Tibial nerve (tissue), 4 donors: ENCODE data around the gene OSBPL10. TPM values are rescaled to one million over a fixed set of nuclear protein-coding genes. Genes with fewer than 3 reads are reported as not detected.

Source experiments
- DNase-seq, 2 donors: peaks; one replicate each; pipeline ENCODE4 v3.0.0-alpha.2; 2019; ENCODE audit warnings: low spot score in 2 of 2
- H3K27ac ChIP-seq, 4 donors: fragments of 200-600 bp; sonication (generic) in 3 of 4; one replicate each; pipeline ENCODE4 v1.5.1; 2017 to 2019; ENCODE audit warnings: mild to moderate bottlenecking in 1 of 4
- H3K27me3 ChIP-seq, 2 donors: fragments of 200-600 bp; sonication (generic) in 1 of 2; one replicate each; pipeline versions ENCODE4 v1.5.1 to v1.6.0; 2017 to 2019
- H3K36me3 ChIP-seq, 3 donors: fragments of 200-600 bp; sonication (generic); one replicate each; pipeline ENCODE4 v1.5.1; 2018 to 2019
- H3K4me1 ChIP-seq, 4 donors: fragments of 200-600 bp; sonication (generic) in 3 of 4; one replicate each; pipeline ENCODE4 v1.5.1; 2017 to 2019
- H3K4me3 ChIP-seq, 4 donors: fragments of 200-600 bp; sonication (generic) in 3 of 4; one replicate each; pipeline ENCODE4 v1.5.1; 2017 to 2019; ENCODE audit warnings: mild to moderate bottlenecking in 1 of 4, moderate library complexity in 1 of 4
- H3K9me3 ChIP-seq, 4 donors: fragments of 200-600 bp; sonication (generic) in 3 of 4; one replicate each; pipeline ENCODE4 v1.5.1; 2017 to 2019
- CTCF ChIP-seq, 5 experiments: fragments of 200-600 bp in 3 of 5; fragments of 450-650 bp in 2 of 5; sonication (generic) in 3 of 5; IDR thresholded peaks; one replicate each; pipeline ENCODE4 v1.5.1; 2016 to 2019; ENCODE audit warnings: antibody characterized with exemption in 5 of 5, mild to moderate bottlenecking in 3 of 5, moderate library complexity in 2 of 5
- EP300 ChIP-seq, 2 donors: sonication (generic); formaldehyde crosslinking; IDR thresholded peaks; one replicate each; pipeline ENCODE4 v1.6.1; 2017; ENCODE audit warnings: antibody characterized with exemption in 2 of 2, mild to moderate bottlenecking in 1 of 2
- POLR2A ChIP-seq, 2 donors: fragments of 450-650 bp; IDR thresholded peaks; one replicate each; pipeline ENCODE4 v1.6.1; 2017; ENCODE audit warnings: antibody characterized with exemption in 2 of 2, mild to moderate bottlenecking in 2 of 2, moderate library complexity in 2 of 2
- WGBS, 2 donors: methylation state at CpG; one replicate each; pipeline ENCODE4 v1.1.5; 2018; 5-methylcytosine and 5-hydroxymethylcytosine counted together
- total RNA-seq, 4 donors: library from RNA; depleted of rRNA; stranded (reverse); fragments of >200 nt; gene quantifications; one replicate each; pipeline ENCODE4 v1.1.0, GENCODE V29; 2016

The OSBPL10 gene
- total RNA-seq, 4 donors from 2014 or later: 45.0 to 79.2 (median 60.4) TPM

- TF ChIP-seq CTCF (IDR thresholded peaks at IDR 0.05) (no peak), POLR2A (IDR thresholded peaks at IDR 0.05) (no peak), EP300 (IDR thresholded peaks at IDR 0.05) (no peak)
Measured at GRCh38 chr3:31653464-31653863, 327.6 kb downstream of the OSBPL10 start.

GRCh38 chr3:31652296-31652695, 328.8 kb downstream of the OSBPL10 start:
- no peak overlapping the region for H3K4me3 ChIP-seq
- H3K27me3 ChIP-seq: no peaks in the 10 kb centered on the region
- peaks cover 0 to 43% (median 0%) of the 10 kb centered on the region in 3 donors for H3K36me3 ChIP-seq
- DNase-seq: no peak
- TF ChIP-seq CTCF (IDR thresholded peaks at IDR 0.05) (no peak), POLR2A (IDR thresholded peaks at IDR 0.05) (no peak), EP300 (IDR thresholded peaks at IDR 0.05) (no peak)
- H3K4me1 ChIP-seq: no peaks in the 10 kb centered on the region
- H3K9me3 ChIP-seq: peaks cover 0 to 90% (median 29%) of the 10 kb centered on the region in 4 donors
- no peak overlapping the region for H3K27ac ChIP-seq

More at GRCh38 chr3:31653464-31653863, 327.6 kb downstream of the OSBPL10 start:
- Histone ChIP-seq H3K4me1 (no peaks in the 10 kb centered on the region), H3K9me3 (peaks cover 0 to 94% (median 30%) of the 10 kb centered on the region in 4 donors), H3K4me3 (no peak overlapping the region), H3K27ac (no peak overlapping the region), H3K27me3 (no peaks in the 10 kb centered on the region), H3K36me3 (peaks cover 0 to 32% (median 0%) of the 10 kb centered on the region in 3 donors)
- WGBS, 2 donors: 87 to 94% methylated on average over 1 of the region's 1 CpG
- no peak for DNase-seq

- H3K4me1 ChIP-seq: no peaks in the 10 kb centered on the region
- 93 to 98% methylated on average over 3 to 4 of the region's 4 CpGs for WGBS, 2 donors
- TF ChIP-seq POLR2A (IDR thresholded peaks at IDR 0.05): no peak
- TF ChIP-seq CTCF (IDR thresholded peaks at IDR 0.05): no peak
- no peak for TF ChIP-seq EP300 (IDR thresholded peaks at IDR 0.05)
- no peak for DNase-seq
- H3K27me3 ChIP-seq: no peaks in the 10 kb centered on the region
- H3K27ac ChIP-seq: no peak overlapping the region
- H3K4me3 ChIP-seq: no peak overlapping the region
- H3K9me3 ChIP-seq: peaks cover 0 to 53% (median 14%) of the 10 kb centered on the region in 4 donors
- peaks cover 0 to 35% (median 0%) of the 10 kb centered on the region in 3 donors for H3K36me3 ChIP-seq
Measured at GRCh38 chr3:31648286-31648968, 332.6 kb downstream of the OSBPL10 start.

GRCh38 chr3:31645256-31645655, 335.8 kb downstream of the OSBPL10 start:
- 97 to 98% methylated on average over 5 of the region's 5 CpGs for WGBS, 2 donors
- Histone ChIP-seq H3K36me3 (peaks cover 0 to 28% (median 0%) of the 10 kb centered on the region in 3 donors), H3K9me3 (peaks cover 0 to 21% (median 4%) of the 10 kb centered on the region in 4 donors)

More at GRCh38 chr3:31645256-31645655, 335.8 kb downstream of the OSBPL10 start:
- Histone ChIP-seq H3K27ac (no peak overlapping the region), H3K4me1 (no peaks in the 10 kb centered on the region), H3K27me3 (no peaks in the 10 kb centered on the region), H3K4me3 (no peak overlapping the region)
- no peak for TF ChIP-seq POLR2A (IDR thresholded peaks at IDR 0.05)
- TF ChIP-seq CTCF (IDR thresholded peaks at IDR 0.05): no peak
- TF ChIP-seq EP300 (IDR thresholded peaks at IDR 0.05): no peak
- no peak for DNase-seq
